Measurements from ENCODE around the gene TANC1. TPM values are rescaled to one million over a fixed set of nuclear protein-coding genes. Genes with fewer than 3 reads are reported as not detected.

Gene TANC1
- total RNA-seq, 1 donor from 2014 or later = 18.5 TPM

GRCh38 chr2:158996378-158996993 lies 28.0 kb downstream of the TANC1 start:
- Histone ChIP-seq H3K27me3 (ENCODE audit: control insufficient read depth, insufficient read depth, low read length) (no peaks in the 10 kb centered on the region), H3K36me3 (ENCODE audit: control insufficient read depth, insufficient read depth, low read length) (no peaks in the 10 kb centered on the region), H3K4me3 (ENCODE audit: low read depth, low read length) (no peak overlapping the region)
- TF ChIP-seq CTCF (IDR thresholded peaks at IDR 0.05; ENCODE audit: insufficient read depth, low read length, poor library complexity, severe bottlenecking) = no peak
- DNase-seq (ENCODE audit: low read depth) = no peak

GRCh38 chr2:158997037-158997790 lies 28.8 kb downstream of the TANC1 start:
- no peak for DNase-seq (ENCODE audit: low read depth)
- H3K4me3 ChIP-seq (ENCODE audit: low read depth, low read length) = no peak overlapping the region
- TF ChIP-seq CTCF (IDR thresholded peaks at IDR 0.05; ENCODE audit: insufficient read depth, low read length, poor library complexity, severe bottlenecking) = no peak
- H3K36me3 ChIP-seq (ENCODE audit: control insufficient read depth, insufficient read depth, low read length) = no peaks in the 10 kb centered on the region
- no peaks in the 10 kb centered on the region for H3K27me3 ChIP-seq (ENCODE audit: control insufficient read depth, insufficient read depth, low read length)

DNA sequence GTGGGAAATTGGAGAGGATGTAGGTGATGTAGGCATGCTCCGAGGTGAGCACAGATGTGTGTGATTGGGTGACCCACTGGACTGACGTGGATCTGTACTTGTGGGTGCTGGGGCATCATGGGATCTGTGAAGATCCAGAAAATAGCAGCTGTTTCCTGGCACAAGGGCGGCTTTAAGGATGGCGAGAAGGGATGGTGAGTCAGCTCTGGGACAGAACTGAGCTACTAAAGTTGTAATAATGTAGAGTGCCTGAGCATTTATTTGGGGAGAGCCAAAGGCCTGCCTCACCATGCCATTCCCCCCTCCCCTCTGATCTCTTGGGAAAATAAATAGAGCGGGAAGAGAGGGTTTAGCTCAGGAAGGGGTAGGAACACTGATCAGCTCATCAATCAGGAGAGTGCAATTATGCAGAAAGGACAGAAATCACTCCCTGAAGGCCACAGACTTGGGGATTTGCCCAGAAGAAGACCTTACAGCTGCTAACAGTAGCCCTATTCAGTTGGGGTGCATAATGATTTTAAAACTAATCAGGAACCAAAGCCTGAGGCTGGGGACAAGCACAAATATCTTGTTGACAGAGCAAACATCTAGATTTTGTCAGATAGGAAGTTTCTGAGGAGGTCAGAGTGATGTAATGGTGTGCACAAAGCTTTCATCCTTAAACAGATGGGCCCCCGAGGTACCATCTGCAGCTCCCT lies 30.3 kb downstream of the TANC1 start:
- Histone ChIP-seq H3K27me3 (ENCODE audit: control insufficient read depth, insufficient read depth, low read length) (no peaks in the 10 kb centered on the region), H3K4me3 (ENCODE audit: low read depth, low read length) (no peak overlapping the region), H3K36me3 (ENCODE audit: control insufficient read depth, insufficient read depth, low read length) (no peaks in the 10 kb centered on the region)
- TF ChIP-seq CTCF (IDR thresholded peaks at IDR 0.05; ENCODE audit: insufficient read depth, low read length, poor library complexity, severe bottlenecking) = no peak
- DNase-seq (ENCODE audit: low read depth) = no peak

- no peaks in the 10 kb centered on the region for H3K36me3 ChIP-seq (ENCODE audit: control insufficient read depth, insufficient read depth, low read length)
- no peak for DNase-seq (ENCODE audit: low read depth)
- no peak overlapping the region for H3K4me3 ChIP-seq (ENCODE audit: low read depth, low read length)
- no peaks in the 10 kb centered on the region for H3K27me3 ChIP-seq (ENCODE audit: control insufficient read depth, insufficient read depth, low read length)
- no peak for TF ChIP-seq CTCF (IDR thresholded peaks at IDR 0.05; ENCODE audit: insufficient read depth, low read length, poor library complexity, severe bottlenecking)
Observed at GRCh38 chr2:158999458-158999857, 31.0 kb downstream of the TANC1 start.

GRCh38 chr2:159000072-159000471 lies 31.6 kb downstream of the TANC1 start:
- H3K27me3 ChIP-seq (ENCODE audit: control insufficient read depth, insufficient read depth, low read length) = no peaks in the 10 kb centered on the region
- TF ChIP-seq CTCF (IDR thresholded peaks at IDR 0.05; ENCODE audit: insufficient read depth, low read length, poor library complexity, severe bottlenecking) = no peak
- H3K36me3 ChIP-seq (ENCODE audit: control insufficient read depth, insufficient read depth, low read length) = no peaks in the 10 kb centered on the region
- no peak overlapping the region for H3K4me3 ChIP-seq (ENCODE audit: low read depth, low read length)
- DNase-seq (ENCODE audit: low read depth) = no peak
